Midbrain (tissue), 1 donor: ENCODE results near the gene NRG3.

ENCODE experiments used
- DNase-seq: peaks from one replicate; lab custom pipeline; 2025; lab: John Stamatoyannopoulos, UW

Gene NRG3

DNA sequence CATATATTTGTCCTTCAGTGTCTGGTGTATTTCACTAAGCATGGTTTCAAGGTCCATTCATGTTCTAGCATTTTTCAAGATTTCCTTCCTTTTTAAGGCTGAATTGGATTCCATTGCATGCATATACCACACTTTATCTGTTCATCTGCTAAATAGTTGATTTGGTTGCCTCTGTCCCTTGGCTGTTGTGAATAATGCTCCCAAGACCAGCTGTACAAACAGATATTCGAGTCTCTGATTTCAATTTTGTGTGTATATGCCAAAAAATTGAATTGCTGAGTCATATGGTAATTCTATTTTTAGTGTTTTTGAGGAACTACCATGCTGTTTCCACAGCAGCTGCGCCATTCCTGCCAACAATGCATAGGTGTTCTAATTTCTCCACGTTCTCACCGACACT is 216.4 kb downstream of the NRG3 start:
- DNase-seq: no peak

DNA sequence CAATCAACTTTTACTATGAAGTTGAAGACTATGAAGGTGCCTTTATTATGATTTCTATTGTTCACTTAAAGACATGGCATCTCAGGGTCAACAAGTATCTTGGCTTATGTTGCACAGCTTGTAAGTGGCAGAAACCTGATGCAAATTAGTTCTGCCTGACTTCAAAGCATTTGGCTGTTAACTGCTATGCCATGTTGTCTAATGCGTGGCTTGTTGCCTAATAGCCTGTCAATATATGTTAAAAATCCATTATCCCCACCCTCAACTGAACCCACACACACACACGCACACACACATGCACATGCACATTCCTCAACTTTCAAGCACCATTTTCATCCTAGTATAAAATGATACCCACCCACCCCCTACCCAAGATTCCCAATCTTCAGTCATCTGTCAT is 217.1 kb downstream of the NRG3 start:
- no peak for DNase-seq

DNA sequence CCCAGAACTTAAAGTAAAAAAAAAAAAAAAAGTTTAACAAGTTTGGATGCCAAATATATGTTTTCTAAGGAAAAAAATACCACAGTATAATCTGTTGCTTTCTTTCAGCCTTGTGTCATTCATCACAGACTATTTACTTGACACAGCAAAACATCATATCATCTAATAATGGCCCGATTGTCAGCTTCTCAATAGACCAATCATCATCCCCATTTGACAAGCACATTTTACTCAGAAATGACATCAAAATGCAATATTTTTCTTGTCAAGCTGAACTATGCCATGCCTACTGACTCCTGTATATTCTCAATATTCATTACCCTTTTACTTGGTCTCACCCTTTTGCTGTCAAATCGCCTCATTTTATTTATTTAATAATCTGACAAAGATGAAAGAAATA is 249.7 kb downstream of the NRG3 start:
- DNase-seq: no peak

DNA sequence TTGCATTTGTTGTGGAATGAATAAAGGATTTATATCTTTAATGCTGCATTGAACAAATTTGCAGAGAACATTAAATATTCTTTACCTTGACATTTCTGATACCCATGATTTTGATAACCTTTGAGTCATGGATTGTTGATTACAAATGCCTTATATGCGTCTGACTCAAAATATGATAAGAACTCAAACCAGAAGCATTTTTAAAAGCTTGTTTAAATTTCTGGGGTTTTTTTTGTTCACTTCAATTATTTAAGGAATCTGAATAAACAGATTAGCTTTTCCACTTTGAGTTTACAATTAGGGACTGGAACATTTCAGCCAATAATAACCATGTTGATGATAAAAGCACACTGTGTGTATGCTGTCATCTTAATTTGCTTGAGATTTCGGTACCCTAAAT is 253.5 kb downstream of the NRG3 start:
- DNase-seq: no peak

DNA sequence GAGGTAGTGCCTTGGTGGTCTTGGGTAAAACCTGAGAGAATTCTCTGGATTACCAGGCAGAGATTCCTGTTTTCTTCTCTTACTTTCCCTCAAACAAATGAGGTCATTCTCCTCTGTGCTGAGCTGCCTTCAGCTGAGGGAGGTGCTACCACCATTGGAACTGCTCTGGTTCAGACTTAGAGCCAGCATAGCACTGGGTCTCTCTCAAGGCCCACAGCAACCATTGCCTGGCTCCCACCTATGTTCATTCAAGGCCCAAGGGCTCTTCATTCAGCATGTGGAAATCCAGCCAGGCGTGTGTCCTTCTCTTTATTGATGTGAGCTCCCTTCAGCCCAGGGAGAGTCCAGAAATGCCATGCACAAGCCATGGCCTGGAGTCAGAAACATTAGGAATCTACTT is 261.1 kb downstream of the NRG3 start:
- DNase-seq: no peak

DNA sequence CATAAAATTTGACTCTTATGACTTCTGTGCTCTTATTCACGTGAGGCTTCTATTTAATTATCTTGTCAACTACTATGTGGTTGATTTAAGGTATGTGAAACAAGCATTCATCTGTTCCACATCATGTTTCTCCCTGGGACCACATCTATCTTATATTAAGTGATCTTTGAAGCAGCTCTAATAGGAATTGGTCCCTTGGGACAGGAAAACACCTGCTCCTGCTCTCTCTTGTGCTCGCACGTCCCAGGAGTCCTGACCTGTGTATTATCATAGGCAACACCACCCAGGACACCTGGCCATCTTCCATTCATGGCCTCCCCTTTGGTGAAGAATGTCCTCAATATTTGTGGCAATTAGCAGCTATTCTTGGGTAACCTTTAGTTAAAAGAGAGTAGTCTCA is 269.2 kb downstream of the NRG3 start:
- DNase-seq: no peak

DNA sequence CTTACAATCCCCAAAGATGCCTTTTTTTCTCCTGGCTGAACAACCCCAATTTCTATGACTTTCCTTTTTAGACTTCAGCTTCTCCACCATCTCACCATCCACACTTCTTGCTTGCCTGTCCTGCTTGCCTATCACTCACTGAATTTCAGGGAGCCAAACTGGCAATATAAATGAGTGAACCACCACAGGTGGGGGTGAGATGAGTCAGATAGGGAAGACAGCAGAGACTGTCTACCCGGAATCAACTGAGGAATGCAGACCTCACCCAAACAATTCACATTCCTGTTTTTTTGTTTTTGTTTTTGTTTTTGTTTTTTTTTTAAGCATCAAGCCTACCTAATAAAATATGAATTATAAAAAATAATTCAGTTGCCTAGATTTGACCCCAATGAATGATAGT is 273.8 kb downstream of the NRG3 start:
- no peak for DNase-seq

DNA sequence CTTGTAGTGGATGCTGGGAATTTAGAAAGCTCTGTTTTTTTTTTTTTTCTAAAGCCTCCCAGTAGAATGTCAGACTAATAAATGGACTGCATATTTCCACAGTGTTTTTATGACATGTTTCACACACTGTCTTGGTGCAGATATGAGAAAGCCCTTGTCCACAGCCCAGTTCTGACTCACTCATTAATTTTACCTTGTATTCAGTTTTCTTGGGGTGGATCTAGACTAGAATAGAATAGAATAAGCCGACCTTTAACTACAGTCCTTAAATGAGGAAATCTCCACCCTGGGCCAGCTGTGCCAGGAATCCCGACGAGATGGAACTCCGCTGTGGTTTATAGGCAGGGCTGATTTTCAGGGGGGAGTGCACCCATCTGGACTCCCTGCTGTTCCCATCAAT is 274.7 kb downstream of the NRG3 start:
- no peak for DNase-seq

DNA sequence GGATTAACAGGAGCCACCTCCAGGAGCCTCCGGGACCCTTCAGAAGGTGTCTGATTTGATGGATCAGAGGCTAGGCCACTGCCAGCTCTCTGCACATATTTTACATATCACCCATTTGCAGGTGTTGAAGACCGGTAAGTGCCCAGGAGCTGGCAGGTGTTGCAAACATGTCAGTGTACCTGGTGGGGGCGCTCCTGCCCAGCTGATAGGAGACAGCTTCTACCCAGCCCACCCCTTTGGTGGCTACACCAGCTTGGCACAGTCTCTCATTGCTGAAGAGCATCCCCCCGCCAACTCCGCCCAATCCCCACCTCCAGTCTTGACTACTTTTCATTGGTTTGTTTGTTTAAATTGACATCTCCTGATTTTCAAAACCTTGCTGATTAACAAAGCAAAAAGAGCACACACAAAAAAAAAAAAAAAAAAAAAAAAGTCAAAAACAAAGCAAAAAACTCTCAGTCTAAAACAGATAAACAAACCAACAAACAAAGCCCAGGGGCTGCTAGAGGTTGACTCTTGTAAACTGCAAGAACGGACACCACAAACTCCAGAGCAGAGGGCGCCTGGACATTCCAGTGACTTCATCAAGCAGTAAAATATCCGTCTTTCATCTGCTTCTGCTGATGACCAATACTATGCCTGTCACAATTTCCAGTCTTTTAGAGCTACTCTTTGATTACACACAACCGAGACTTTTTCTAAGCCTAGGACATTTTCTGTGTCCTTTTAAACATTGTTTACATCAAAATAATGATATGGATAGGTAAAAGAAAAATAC is 275.3 kb downstream of the NRG3 start:
- DNase-seq: no peak

DNA sequence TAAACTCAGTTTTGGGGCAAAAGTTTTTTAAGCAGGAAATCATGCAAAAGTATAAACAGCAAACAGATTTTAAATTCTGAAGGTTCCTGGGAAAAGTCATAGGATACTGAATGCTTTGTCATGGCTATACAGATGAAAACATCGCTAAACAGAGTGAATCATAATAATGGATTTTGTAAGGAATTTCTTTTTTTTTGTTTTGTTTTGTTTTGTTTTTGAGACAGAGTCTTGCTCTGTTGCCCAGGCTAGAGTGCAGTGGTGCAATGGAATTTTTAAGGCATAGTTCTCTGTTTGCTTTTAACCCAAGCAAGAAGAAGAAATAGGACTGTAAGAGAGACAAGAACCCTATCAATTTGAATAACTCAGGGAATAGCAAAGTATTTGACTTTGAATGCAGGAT is 285.3 kb downstream of the NRG3 start:
- peak; percentile 37 for DNase-seq

DNA sequence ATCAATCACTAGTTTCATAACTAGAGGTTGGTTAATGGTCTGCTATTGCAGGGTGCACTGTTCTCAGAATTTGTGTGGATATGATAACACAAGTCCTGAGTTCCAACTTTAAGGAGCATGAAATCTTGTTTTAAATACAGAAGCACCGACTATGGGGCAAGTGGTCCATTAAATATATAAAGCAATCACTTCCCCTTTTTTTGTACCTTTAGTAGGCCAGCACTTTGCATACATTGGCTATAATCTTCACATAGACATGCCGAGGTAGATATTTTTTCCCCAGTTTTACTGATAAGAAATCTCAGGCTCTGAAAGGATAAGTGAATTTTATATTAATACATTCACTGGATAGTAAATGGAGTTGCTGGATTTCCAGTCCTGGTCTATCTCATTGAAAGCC is 286.3 kb downstream of the NRG3 start:
- no peak for DNase-seq

DNA sequence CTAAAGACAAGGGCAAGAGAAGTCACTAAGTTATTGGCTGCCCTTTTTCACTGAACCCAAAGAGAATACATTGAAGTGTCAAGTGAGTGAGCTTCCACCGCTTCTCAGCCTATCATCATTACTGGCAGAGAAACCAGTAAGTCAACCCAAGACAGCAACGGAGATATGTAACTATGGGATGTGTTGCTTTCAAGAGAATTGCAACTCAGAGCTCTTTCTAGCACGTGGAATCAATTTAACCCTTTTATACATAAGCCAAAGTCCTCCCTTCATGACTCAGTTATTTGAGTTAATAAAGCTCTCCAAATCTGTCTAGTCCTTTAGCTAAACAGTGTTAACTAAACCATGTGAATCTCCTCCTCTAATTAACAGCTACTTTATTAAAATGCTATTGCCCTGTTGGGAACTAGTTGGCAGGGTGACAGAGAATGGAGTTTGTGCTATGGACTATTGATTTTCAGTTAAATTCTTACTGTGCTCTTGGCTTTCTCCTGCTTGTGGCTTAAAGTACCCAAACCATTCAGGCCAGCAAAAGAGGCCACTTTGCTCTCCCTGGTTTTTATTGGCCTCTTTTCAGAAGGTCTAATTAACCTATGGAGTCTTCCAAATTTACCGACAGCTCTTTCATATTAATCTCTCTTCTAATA is 287.7 kb downstream of the NRG3 start:
- DNase-seq: no peak

DNA sequence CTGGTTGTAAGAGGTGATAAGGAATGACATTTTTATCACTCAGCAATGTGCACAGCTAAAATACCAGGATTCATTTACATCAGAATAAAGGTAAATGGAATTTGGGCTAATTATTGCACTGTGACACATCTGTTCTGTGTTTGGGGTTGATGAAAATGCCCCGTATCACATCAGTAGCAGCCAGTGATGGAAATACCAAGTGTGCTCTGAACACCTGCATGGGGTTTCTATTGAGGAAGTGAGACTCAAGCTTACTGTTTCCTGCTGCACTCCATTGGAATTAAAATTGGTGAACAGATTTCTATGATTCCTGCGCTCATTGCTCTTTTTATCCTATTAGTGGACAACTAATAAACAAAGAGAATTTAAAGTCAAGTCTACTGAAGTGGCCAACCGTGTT is 296.9 kb downstream of the NRG3 start:
- no peak for DNase-seq

DNA sequence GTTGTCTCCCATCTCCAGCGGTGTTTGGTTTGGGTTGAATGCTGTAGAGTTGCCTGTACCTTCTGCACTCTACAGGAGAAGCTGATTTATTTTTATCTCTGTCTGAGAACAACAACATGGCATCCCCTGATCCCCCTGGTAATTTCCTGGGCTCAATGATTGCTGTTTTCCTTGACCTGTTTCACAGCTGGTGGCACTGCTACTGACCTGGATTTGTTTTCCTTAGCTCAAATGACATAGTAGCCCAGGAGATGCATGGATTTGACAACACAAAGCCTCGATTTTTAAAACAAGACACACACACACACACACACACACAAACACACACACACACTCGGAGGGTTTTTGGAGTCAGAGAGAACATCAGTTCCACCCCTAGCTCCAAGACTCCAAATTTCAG is 301.6 kb downstream of the NRG3 start:
- no peak for DNase-seq

DNA sequence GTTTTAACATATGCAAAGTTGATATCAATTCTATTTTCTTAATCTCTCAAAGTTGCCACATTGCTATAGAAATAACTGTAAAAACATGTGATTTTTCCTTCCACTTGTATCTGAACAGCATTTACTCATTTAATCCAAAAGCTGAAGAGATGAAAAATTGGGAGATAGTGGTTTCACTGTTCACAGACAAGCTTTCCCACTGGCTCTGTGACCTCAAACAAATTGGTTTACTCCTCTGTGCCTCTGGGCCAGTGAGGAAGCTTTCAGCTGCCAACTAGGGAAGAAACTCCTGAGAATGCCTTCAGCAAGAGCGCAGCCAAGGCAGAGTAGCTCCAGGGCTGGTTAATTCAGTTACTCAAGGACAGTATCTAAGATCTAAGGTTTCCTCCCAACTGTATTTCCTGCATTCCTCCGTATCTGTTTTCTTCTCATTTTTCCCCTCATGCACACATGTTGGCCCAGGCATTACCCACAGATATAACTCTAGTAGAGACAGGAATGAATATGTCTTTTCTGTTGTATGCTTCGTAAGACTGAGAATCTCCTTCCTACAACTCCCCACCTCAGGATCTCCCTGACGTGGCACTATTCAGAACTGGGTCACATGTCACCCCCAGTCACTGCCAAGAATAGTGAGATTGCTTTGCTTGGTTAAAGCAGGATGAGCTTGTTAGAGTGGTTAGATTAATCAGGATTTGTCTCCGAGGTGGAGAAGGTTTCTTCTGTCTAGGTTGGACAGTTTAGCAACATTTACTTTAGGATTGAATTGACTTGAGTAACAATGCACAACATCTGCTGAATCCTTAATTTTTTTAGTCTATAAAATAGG is 315.7 kb downstream of the NRG3 start:
- DNase-seq: no peak

DNA sequence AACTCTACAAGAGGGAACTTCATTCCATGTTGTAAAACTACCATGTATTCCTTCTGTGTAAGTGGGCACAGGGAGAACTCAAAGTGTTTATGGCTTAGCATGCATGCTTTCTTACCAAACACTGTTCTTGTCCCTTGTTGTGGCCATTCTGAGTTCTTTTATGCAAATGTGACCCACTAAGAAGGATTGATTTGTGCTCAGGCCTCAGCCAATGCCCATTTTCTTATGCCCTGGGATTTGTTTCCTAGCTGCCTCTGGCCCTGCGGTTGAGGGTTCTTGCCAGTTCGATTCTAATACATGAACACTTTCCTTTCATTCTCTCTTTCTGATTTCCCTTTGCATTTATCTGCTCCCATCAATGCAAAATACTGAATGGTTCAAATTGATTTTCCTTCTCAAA is 316.7 kb downstream of the NRG3 start:
- DNase-seq: peak; percentile 48

DNA sequence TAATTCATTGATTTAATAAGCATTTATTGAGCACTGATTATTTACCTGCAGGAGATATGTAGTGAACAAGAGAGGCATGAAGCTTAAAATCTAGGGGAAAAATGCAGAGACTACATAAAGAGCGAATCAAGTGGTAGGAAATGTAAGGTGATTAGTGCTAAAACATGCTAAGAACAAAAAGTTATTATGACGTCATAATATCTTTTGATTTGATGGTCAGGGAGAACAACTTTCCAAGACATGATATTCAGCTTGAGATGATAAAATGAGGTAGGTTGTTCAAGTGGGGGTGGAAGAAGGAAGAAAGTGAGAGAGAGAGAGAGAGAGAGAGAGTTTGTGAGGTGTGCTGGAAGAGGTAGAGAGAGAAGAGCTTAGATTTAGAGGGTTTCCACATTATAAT is 317.7 kb downstream of the NRG3 start:
- DNase-seq: no peak

DNA sequence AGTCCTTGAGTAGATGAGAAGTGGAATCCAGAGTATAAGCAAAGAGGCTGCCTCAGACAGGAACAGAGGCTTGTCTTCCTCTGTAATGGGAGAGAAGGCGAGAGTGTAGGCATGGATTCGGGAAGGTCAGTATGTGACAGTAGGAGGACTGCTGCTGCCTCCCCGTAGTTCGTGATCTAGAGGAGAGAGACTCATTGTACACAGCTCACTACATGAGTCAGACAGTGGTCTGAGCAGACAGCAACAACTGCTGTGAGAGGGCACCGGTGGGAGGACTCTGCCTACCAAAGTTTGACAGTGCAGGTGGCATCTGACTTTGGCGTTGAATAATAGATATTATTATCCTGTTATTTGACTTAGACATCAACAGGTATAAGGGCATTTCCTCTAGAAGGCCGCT is 319.4 kb downstream of the NRG3 start:
- DNase-seq: no peak

DNA sequence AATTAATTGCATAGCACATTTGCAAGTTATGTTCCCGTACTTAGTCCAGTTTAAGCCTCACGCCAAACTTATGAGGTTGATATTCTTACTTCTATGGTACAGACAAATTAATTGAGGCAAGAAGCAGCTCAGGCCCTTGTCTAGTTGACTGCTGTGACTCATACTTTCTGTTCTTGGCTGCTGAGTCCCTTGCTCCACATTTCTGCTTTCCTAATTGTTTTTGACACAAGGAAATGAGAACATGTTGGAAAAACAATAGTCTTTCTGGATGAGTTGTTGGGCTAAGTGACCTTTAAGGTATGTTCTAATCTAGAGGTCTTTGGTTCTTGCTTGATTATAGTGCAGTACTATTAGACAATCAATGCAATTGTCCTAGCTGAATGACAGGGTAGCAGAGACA is 331.8 kb downstream of the NRG3 start:
- no peak for DNase-seq

DNA sequence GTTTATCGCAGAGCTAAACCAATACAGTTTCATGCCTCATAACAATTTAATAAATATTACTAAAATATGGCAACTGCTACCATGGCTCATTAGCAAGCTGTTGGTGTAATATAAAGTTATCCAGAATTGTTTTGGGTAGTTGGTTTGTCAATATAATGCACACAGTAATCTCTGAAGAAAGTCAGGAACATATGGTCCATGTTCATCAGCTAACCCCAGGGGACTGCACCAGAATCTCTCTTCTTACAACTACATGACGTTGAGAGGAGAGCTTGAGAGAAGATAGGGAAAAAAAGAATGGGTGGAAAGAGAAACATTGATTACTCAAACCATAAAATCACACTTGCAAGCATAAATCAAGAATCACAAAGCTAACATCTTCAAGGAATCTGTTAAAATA is 333.7 kb downstream of the NRG3 start:
- no peak for DNase-seq

DNA sequence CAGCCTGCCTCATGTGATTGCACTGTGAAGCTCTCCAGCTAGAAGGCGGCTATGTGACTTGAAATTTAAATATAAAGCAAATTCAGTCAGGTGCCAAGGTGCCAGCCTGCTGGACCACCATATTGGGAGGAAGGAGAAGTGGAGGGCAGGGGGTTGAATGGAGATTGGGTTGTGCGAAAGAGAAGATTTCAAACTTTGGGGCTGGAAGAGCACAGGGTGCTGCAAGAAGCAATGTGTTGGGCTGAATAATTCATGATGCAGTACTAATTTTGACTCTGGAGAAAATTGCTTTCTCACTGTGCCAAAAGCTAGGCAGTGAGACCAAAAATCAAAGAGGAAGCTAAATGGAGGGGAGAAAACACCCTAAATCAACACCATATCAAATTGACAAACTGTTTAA is 335.3 kb downstream of the NRG3 start:
- DNase-seq: peak; percentile 47

DNA sequence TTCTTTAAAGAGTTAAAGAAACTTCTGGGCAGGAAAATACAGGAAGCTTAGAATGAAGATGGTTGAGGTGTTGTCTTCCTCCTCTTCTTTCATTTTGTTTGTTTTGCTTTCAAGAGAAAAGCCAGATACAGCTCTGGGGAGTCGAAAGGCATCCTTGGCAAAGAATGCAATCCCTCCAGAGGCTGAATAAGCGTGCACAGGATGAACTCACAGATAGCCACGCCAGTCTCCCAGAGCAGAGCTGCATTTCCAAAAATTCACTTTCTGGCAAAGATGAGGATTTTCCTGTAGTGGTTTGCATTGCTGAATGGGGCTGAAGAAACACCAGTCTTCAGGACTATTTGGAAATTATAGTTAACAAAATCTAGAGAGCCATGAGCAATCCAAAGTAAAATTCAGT is 336.4 kb downstream of the NRG3 start:
- no peak for DNase-seq

DNA sequence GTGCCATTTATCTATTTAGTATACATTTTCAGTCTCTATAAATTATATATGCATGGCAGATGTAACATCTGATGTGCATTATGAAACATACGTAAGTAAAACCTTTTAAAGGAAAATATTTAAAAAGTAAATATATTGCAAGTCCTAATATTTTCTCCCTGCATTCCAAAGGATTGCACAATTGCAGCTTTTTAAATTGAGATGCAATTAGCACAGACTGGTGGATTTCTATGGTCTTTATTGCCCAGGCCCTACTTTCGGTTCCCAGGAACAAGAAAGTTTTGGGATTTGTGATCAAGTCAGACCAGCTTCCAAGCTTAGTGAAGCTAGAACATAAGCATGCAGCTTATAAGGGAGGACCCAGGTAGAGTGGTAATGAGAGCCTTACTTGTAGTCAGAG is 337.8 kb downstream of the NRG3 start:
- no peak for DNase-seq
